ENCODE data around the gene MRPS18C.

Gene MRPS18C

DNA sequence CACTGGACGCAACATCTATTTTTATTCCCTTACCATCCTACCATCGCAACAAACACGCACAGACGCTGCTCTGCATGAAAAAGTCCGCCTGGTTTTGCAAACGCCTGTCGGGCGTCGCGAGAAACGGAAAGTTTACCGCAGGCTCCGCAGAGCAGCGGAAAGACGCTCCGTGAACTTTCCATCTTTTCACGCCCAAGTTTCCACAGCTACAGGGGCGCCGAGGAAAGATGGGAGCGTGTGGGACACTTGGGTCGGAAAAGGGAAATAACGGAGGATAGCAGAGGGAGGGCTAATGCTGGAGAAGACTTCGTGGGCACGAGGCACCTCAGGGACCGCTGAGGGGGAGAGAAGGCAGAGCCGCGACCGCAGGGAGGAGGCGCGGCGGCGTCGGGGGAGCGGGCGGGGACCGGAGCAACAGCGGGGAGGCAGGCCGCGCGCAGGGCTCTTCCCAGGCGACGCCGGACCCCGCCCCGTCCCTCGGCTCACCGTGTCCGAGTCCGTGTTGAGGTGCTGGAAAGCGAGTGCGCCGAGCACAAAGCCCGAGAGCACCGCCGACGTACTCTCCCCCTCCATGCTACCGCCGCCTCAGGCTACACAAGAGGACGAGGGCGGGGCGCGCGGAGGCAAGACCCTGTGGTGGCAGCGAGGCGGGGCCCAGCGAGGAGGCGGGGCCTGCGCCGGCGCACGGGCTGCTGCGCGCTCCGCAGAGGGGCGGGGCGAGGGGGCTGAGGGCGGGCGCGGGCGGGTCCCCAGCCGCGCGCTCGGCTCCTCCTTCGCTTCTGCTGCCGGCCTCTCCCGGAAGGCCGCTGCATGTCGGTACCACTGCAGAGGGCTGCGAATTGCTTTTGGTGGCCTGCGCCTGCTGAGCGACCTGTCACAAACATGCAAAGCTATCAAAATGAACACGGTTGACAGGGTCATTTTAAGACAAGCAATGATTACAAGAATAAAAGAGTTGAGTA lies 28.9 kb downstream of the MRPS18C start, which contains the start of gene ABRAXAS1:
TSS of gene ABRAXAS1 (minus strand) at position 601 of the 962 bp plus-strand sequence. CDS start at position 573, 28 bp downstream.
- TF ChIP-seq, protein P1, sequence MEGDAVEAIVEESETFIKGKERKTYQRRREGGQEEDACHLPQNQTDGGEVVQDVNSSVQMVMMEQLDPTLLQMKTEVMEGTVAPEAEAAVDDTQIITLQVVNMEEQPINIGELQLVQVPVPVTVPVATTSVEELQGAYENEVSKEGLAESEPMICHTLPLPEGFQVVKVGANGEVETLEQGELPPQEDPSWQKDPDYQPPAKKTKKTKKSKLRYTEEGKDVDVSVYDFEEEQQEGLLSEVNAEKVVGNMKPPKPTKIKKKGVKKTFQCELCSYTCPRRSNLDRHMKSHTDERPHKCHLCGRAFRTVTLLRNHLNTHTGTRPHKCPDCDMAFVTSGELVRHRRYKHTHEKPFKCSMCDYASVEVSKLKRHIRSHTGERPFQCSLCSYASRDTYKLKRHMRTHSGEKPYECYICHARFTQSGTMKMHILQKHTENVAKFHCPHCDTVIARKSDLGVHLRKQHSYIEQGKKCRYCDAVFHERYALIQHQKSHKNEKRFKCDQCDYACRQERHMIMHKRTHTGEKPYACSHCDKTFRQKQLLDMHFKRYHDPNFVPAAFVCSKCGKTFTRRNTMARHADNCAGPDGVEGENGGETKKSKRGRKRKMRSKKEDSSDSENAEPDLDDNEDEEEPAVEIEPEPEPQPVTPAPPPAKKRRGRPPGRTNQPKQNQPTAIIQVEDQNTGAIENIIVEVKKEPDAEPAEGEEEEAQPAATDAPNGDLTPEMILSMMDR (IDR thresholded peaks at IDR 0.05) = no peak

DNA sequence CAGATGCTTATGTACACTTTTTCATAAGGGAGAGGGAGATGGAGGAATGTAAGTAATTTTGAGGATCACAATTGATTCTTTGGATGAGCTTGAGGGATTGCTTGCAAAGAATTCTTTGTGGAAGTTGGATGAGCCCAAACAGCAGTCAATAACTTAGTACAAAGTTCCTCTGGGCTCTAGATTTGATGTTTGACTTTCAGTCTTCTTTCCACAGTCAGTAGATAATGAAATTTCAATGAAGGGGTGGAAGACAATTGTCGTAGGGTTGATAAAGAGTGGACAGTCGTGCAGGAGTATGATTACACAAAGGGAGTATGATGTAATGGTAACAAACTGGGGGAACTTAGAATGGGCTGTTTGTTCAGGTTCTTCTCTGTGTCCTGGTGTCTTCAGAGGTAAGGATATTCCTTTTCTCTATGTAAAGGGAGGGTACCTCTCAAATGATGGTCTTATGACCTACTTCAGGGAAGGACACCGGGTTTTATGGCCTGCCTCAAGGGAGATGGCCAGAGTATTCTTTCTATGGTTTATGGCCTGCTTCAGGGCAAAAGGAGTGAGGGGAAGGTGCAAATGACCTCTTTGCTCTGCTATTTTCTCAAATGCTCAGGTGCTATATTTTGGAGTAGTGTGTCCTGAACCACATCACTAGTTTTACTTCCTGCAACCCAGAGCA lies 30.7 kb downstream of the MRPS18C start:
- TF ChIP-seq, protein P1 (IDR thresholded peaks at IDR 0.05) = no peak

DNA sequence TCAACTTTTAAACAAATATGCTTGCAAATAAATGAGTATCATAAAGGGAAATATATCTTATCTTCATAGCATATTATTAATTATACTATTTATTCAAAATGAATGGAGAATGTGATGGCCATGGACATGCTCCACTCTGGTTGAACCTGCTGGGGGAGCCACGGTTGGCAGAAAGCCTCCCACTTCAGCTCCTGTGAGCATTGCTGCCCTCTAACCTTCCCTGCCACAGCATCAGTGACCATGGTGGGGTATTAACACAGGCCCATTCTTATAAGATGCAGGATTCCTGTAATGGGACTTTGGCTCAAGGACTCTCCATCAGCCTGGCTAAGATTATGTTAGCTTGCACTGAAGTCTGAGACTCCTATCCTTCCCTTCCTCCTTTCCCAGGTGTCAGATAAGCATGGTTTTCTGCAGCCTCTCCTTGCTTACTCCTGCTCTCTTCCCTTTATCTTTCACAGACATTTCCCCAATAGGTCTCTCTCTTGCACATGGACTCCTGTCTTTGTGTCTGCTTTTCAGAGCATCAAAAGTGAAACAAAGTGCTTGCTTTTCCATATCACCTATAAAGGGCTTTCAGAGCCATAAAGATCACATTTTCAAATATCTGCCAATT lies 34.0 kb downstream of the MRPS18C start:
- TF ChIP-seq, protein P1 (IDR thresholded peaks at IDR 0.05) = no peak

DNA sequence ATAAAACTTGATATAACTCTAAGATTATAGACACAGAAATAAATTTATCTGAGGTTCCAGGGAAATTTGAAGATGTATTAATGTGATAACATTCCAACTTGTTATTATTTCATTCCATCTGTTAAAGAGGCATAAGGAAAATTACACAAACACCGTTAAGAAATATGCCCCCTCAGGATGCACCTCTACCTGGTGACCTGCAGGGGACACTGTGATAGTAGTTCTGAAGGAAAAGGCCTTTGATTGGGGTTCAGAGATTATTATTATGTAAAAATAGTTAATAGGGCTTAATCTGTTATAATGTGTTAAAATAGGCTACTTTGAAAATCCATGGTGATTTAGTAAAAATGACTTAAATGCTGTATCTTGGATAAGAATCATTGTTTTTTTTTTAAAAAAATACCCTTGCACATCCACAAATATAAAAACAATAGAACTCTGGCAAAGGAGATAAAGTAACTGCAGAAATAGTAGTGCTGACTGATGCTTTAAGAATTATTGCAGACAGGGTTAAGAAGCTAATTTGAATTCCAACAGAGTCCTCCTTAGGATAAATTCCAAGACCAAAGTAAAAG lies 35.1 kb downstream of the MRPS18C start:
- TF ChIP-seq, protein P1 (IDR thresholded peaks at IDR 0.05) = peak; percentile 91

DNA sequence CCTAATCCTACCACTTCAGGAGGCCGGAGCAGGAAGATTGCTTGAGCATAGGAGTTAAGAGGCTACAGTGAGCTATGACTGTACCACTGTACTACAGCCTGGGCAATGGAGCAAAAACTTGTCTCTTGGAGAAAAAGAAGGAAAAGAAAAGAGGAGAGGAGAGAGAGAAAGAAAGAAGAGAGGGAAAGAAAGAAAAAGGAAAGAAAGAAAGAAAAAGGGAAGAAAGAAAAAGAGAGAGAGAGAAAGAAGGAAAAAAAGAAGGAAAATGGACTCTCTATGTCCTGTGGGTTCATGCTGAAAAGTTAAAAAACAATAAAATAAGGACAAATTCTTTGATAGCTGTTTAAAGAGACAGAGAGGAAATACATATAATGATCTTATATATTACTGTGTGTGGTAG lies 42.3 kb downstream of the MRPS18C start:
- TF ChIP-seq, protein P1 (IDR thresholded peaks at IDR 0.05) = no peak

DNA sequence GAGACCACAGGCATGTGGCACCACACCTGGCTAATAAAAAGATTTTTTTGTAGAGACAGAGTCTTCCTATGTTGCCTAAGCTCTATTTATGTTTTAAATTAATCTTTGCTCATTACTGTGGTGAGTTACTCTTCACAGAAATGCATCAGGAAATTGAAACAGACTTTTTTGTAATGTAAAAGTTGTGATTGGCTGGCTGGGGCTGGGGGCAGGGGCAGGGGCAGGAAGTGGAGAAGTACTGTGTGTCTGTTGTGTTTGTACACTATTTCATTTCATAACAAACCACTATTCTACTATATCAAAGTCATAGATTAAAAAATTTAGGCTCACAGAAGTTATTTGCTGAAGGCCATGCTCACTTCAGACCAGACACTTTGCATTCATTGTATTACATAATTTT lies 48.1 kb downstream of the MRPS18C start:
- TF ChIP-seq, protein P1 (IDR thresholded peaks at IDR 0.05) = no peak

DNA sequence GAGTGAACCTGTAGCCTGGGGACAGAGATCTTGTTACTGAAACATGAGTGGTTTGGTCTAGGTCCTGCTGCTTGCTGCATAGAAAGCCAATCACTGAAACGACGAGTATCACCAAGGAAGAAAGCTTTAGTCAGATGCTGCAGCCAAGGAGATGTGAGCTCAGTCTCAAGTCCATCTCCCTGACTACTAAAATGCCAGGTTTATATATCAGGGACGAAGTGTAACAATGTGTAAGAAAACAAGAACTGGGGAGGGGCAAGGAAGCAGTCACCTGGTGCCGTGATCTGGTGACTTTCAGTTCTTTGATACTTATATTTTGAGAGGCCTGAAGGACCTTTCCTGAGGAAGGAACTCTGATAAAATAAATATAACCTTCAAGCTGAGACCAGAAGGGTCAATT lies 48.6 kb downstream of the MRPS18C start:
- TF ChIP-seq, protein P1 (IDR thresholded peaks at IDR 0.05) = no peak

Measured in LNCAP (cell line).